ENCODE results near the gene DKKL1.

DKKL1 gene

GRCh38 chr19:49335071-49335783 lies 28.4 kb upstream of the DKKL1 start, which contains the start of gene CD37:
Gene CD37 (plus strand): TSS chr19:49335406. CDS start chr19:49335541, 135 bp downstream.
- H3K9me3 Mint-ChIP-seq: no peaks in the 10 kb centered on the region
- H3K4me3 Mint-ChIP-seq: peak within 1 kb of the TSS; percentile 99
- H3K27ac Mint-ChIP-seq: peak within 1 kb of the TSS; percentile 98
- H3K27me3 Mint-ChIP-seq: no peaks in the 10 kb centered on the region
- H3K4me1 Mint-ChIP-seq (ENCODE audit: low read depth): peaks cover 82% of the 10 kb centered on the region
- H3K36me3 Mint-ChIP-seq (ENCODE audit: low read depth): peaks cover 38% of the 10 kb centered on the region

DNA sequence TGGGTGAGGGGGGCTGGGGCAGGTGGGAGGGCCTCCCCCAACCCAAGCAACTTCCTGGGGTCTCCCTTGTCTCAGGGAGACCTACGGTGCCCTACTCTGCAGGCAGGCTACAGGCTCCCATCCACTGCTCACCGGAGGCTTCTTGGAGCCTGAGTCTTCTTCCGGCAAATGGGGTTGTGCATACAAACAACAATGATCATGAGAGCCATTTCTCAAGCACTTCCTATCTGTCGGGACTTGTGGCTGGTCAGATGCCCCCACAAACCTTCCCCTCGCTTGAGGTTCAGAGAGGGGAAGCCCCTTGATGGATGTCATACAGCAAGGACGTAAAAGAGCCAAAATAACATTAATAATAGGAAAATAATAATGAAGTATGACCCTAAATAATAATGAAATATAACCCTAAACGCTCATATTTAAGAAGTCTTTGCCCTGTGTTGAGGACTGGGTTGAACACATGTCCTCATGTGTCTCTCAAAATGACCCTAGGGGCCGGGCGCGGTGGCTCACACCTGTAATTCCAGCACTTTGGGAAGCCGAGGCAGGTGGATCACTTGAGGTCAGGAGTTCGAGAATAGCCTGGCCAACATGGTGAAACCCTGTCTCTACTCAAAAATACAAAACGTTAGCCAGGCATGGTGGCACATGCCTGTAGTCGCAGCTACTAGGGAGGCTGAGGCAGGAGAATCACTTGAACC lies 27.7 kb upstream of the DKKL1 start:
- H3K4me3 Mint-ChIP-seq: peak overlapping the region; percentile 99
- H3K27ac Mint-ChIP-seq: peak overlapping the region; percentile 98
- H3K9me3 Mint-ChIP-seq: no peaks in the 10 kb centered on the region
- H3K4me1 Mint-ChIP-seq (ENCODE audit: low read depth): peaks cover 81% of the 10 kb centered on the region
- peaks cover 41% of the 10 kb centered on the region for H3K36me3 Mint-ChIP-seq (ENCODE audit: low read depth)
- no peaks in the 10 kb centered on the region for H3K27me3 Mint-ChIP-seq

DNA sequence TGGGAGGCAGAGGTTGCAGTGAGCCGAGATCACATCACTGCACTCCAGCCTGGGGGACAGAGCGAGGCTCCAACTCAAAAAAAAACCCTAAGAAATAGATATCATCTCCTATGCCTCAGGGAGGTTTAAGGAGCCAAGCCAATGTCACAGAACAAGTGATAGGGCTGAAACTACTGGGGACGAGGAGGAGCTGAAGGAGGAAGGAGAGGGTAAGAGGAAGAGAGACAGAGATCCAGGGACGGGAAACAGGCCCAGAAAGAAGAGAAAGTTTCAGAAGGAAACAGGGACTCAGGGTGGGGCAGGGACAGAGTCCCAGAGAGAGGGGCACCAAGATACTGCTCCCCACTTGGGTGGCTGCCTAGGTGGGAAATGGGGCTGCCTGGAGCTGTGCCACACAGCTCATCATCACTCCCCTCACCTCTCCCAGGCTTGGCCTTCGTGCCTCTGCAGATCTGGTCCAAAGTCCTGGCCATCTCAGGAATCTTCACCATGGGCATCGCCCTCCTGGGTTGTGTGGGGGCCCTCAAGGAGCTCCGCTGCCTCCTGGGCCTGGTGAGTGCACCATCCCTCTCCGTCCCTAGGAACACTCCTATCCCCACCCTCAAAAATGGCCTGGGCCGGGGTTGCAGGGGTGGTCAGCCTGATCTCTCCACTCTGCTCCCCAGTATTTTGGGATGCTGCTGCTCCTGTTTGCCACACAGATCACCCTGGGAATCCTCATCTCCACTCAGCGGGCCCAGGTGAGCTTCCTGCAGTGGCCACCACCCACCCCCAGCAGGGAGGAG lies 27.0 kb upstream of the DKKL1 start:
- peaks cover 74% of the 10 kb centered on the region for H3K4me1 Mint-ChIP-seq (ENCODE audit: low read depth)
- H3K4me3 Mint-ChIP-seq: peak overlapping the region; percentile 99
- H3K27me3 Mint-ChIP-seq: no peaks in the 10 kb centered on the region
- H3K36me3 Mint-ChIP-seq (ENCODE audit: low read depth): peaks cover 34% of the 10 kb centered on the region
- H3K27ac Mint-ChIP-seq: peak overlapping the region; percentile 98
- H3K9me3 Mint-ChIP-seq: no peaks in the 10 kb centered on the region

GRCh38 chr19:49337267-49338022 lies 26.2 kb upstream of the DKKL1 start:
- peaks cover 33% of the 10 kb centered on the region for H3K36me3 Mint-ChIP-seq (ENCODE audit: low read depth)
- peak overlapping the region; percentile 98 for H3K27ac Mint-ChIP-seq
- no peaks in the 10 kb centered on the region for H3K9me3 Mint-ChIP-seq
- H3K4me3 Mint-ChIP-seq: peak overlapping the region; percentile 99
- H3K4me1 Mint-ChIP-seq (ENCODE audit: low read depth): peaks cover 68% of the 10 kb centered on the region
- H3K27me3 Mint-ChIP-seq: no peaks in the 10 kb centered on the region

- Mint-ChIP-seq H3K4me3 (peak overlapping the region; percentile 3), H3K9me3 (no peaks in the 10 kb centered on the region), H3K36me3 (ENCODE audit: low read depth) (peaks cover 33% of the 10 kb centered on the region), H3K27me3 (no peaks in the 10 kb centered on the region), H3K27ac (peak overlapping the region; percentile 45), H3K4me1 (ENCODE audit: low read depth) (peaks cover 67% of the 10 kb centered on the region)
Observed at GRCh38 chr19:49338023-49338677, 25.5 kb upstream of the DKKL1 start.

- Mint-ChIP-seq H3K4me1 (ENCODE audit: low read depth) (peaks cover 61% of the 10 kb centered on the region), H3K9me3 (no peaks in the 10 kb centered on the region), H3K36me3 (ENCODE audit: low read depth) (peaks cover 33% of the 10 kb centered on the region), H3K27me3 (no peaks in the 10 kb centered on the region), H3K4me3 (no peak overlapping the region), H3K27ac (peak overlapping the region; percentile 45)
Observed at GRCh38 chr19:49338691-49339300, 24.9 kb upstream of the DKKL1 start.

GRCh38 chr19:49339301-49340068 lies 24.2 kb upstream of the DKKL1 start:
- H3K36me3 Mint-ChIP-seq (ENCODE audit: low read depth): peaks cover 33% of the 10 kb centered on the region
- H3K9me3 Mint-ChIP-seq: no peaks in the 10 kb centered on the region
- H3K4me3 Mint-ChIP-seq: no peak overlapping the region
- H3K27ac Mint-ChIP-seq: peak overlapping the region; percentile 5
- H3K4me1 Mint-ChIP-seq (ENCODE audit: low read depth): peaks cover 54% of the 10 kb centered on the region
- H3K27me3 Mint-ChIP-seq: no peaks in the 10 kb centered on the region

- H3K27me3 Mint-ChIP-seq: no peaks in the 10 kb centered on the region
- peak overlapping the region; percentile 82 for H3K27ac Mint-ChIP-seq
- peaks cover 55% of the 10 kb centered on the region for H3K4me1 Mint-ChIP-seq (ENCODE audit: low read depth)
- H3K9me3 Mint-ChIP-seq: no peaks in the 10 kb centered on the region
- peak overlapping the region; percentile 60 for H3K4me3 Mint-ChIP-seq
- H3K36me3 Mint-ChIP-seq (ENCODE audit: low read depth): peaks cover 33% of the 10 kb centered on the region
Observed at GRCh38 chr19:49340069-49340864, 23.4 kb upstream of the DKKL1 start.

DNA sequence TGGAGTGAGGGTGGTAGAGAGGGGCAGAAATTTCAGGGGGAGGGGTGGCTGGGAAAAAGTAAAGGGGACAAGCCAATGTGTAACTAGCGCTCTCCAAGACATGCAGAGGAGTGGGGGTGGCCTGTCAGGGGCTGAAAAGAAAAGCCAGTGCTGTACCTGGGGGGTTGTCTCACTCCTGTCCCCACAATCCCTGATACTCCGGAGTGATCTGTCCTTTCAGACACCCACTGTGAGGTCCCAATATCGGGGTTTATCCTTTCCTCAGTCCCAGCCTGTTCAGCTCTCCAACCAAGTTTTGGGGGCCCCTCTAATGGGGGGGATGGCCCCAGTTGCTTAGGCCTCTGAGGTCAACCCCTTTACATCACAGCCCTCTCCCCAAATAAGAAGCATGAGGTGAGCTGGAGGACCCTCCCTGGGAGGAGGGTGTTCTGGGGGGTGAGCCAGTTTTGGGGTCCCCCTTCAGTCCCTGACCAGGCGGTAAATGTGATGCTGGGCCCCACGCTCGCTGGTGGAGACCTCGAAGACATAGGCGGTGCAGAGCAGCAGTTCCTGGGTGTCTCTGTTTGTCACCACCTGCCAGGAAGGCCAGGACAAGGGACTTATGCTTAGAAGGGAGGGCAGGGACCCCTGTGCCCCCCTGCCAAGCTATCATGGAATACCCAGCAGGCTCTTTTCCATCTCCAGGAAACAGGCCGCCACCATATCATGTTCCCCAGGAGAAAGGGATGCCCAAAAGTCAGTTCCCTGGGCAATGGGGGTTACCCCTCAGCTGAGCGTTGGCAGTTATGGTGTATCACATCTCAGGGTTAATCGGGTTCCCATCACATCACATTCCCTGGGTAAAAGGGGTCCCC lies 22.6 kb upstream of the DKKL1 start:
- no peak overlapping the region for H3K4me3 Mint-ChIP-seq
- no peaks in the 10 kb centered on the region for H3K27me3 Mint-ChIP-seq
- peaks cover 33% of the 10 kb centered on the region for H3K36me3 Mint-ChIP-seq (ENCODE audit: low read depth)
- H3K9me3 Mint-ChIP-seq: no peaks in the 10 kb centered on the region
- H3K27ac Mint-ChIP-seq: no peak overlapping the region
- H3K4me1 Mint-ChIP-seq (ENCODE audit: low read depth): peaks cover 52% of the 10 kb centered on the region

DNA sequence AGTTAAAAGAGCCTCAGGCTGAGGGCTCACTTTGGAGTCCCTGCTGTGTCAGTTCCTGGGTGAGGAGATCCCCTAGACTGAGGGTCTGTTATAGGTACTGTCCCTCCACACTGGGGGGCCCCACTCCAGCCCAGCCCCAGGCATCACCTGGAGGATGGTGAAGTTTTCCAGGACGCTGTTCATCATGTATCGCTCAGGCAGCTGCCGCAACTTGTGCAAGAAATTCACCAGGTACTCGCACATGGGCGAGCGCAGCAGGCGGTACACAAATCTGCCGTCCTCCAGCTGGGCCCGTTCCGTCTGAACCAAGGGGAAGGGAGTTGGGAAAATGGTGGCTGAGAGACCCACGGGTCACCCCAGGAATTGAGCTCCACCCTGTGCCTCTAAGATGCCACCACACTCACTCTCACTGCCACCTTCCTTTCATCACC lies 21.4 kb upstream of the DKKL1 start:
- H3K4me1 Mint-ChIP-seq (ENCODE audit: low read depth): peaks cover 40% of the 10 kb centered on the region
- H3K27me3 Mint-ChIP-seq: no peaks in the 10 kb centered on the region
- H3K27ac Mint-ChIP-seq: no peak overlapping the region
- no peak overlapping the region for H3K4me3 Mint-ChIP-seq
- H3K9me3 Mint-ChIP-seq: no peaks in the 10 kb centered on the region
- peaks cover 26% of the 10 kb centered on the region for H3K36me3 Mint-ChIP-seq (ENCODE audit: low read depth)

- Mint-ChIP-seq H3K27me3 (no peaks in the 10 kb centered on the region), H3K4me1 (ENCODE audit: low read depth) (peaks cover 34% of the 10 kb centered on the region), H3K4me3 (no peak overlapping the region), H3K36me3 (ENCODE audit: low read depth) (peaks cover 22% of the 10 kb centered on the region), H3K27ac (peak overlapping the region; percentile 6), H3K9me3 (no peaks in the 10 kb centered on the region)
Observed at GRCh38 chr19:49343123-49343522, 20.6 kb upstream of the DKKL1 start.

Data from stimulated activated naive CD8-positive, alpha-beta T cell treated with anti-CD3 and anti-CD28 coated beads, Interleukin-15, Interleukin-2, amounts not matched to agents 100 ng/mL and 50 ng/mL, for 24 hours (primary cell).